HCT116 (cell line): Measurements from ENCODE around the gene CPA1. TPM values are rescaled to one million over a fixed set of nuclear protein-coding genes. Genes with fewer than 3 reads are reported as not detected.

Experiments used
- ATAC-seq: fragments of 200-7000 bp; cut with Tn5 transposase; 2 replicates; pipeline ENCODE4 v1.9.1; 2020; ENCODE audit warnings: mild to moderate bottlenecking, moderate library complexity
- BruUV-seq: library from RNA; stranded (reverse); fragments of 400-500 nt; replicated peaks from 2 replicates; lab custom pipeline; 2021; lab: Mats Ljungman, UMichigan
- CTCF ChIA-PET: fragments of 300-600 bp; sonication (Branson Sonifier 250); formaldehyde crosslinking; loops from one replicate; lab custom pipeline; 2021; ENCODE audit warnings: antibody characterized with exemption; lab: Charles Lee
- POLR2A ChIA-PET: fragments of 300-600, 350-600 bp; sonication (Branson Sonifier 250); formaldehyde crosslinking; loops from one replicate; lab custom pipeline; 2021; ENCODE audit warnings: antibody characterized with exemption; lab: Charles Lee
- RAD21 ChIA-PET, 2 experiments: fragments of 300-600 bp; sonication (Branson Sonifier 250); formaldehyde crosslinking; loops; one replicate each; lab custom pipeline; 2023; ENCODE audit warnings: low total read pairs in 2 of 2; ENCODE audit not compliant: uncharacterized antibody in 2 of 2, unreplicated experiment in 2 of 2, low non-redundant PET in 1 of 2; lab: Charles Lee
- DNase-seq: peaks from one replicate; pipeline ENCODE4 v3.0.0-alpha.2; 2010; ENCODE audit warnings: low read depth, low spot score
- H2AFZ ChIP-seq: fragments of 200-600 bp; shearing (Covaris generic), sonication (generic); 2 replicates; pipeline ENCODE4 v1.6.1; 2017; ENCODE audit warnings: low read depth, mixed run types, mixed read lengths, antibody characterized with exemption, low read length; ENCODE audit not compliant: poor library complexity, severe bottlenecking
- H3K27ac ChIP-seq: 2 replicates; pipeline ENCODE4 v1.5.1; 2012; ENCODE audit warnings: low read depth, low read length
- H3K27me3 ChIP-seq: fragments of 200-600 bp; sonication (generic); 2 replicates; pipeline ENCODE4 v1.6.1; 2016; ENCODE audit warnings: mixed run types, low read length, mixed read lengths; ENCODE audit not compliant: insufficient read depth
- H3K36me3 ChIP-seq, 2 experiments: fragments of 200-500 bp in 1 of 2; fragments of 200-600 bp in 1 of 2; sonication (Bioruptor generic) in 1 of 2; sonication (generic) in 1 of 2; 2 replicates each; pipeline versions ENCODE4 v1.5.1 to v1.6.1; 2014 to 2016; ENCODE audit warnings: low read length in 2 of 2, inconsistent platforms in 1 of 2, mixed read lengths in 1 of 2, mixed run types in 1 of 2; ENCODE audit not compliant: insufficient read depth in 2 of 2, control insufficient read depth in 1 of 2
- H3K4me1 ChIP-seq, 2 experiments: fragments of 200-600 bp in 1 of 2; sonication (generic) in 1 of 2; 2 replicates each; pipeline versions ENCODE4 v1.5.1 to v1.6.1; 2012 to 2017; ENCODE audit warnings: low read length in 2 of 2, inconsistent platforms in 1 of 2, mild to moderate bottlenecking in 1 of 2, mixed read lengths in 1 of 2, mixed run types in 1 of 2, moderate library complexity in 1 of 2; ENCODE audit not compliant: insufficient read depth in 2 of 2, control insufficient read depth in 1 of 2
- H3K4me2 ChIP-seq: fragments of 200-600 bp; sonication (generic); 2 replicates; pipeline ENCODE4 v1.6.1; 2017; ENCODE audit warnings: mixed run types, low read length, mixed read lengths
- H3K4me3 ChIP-seq, 2 experiments: fragments of 200-600 bp in 1 of 2; sonication (generic) in 1 of 2; replicated peaks in 1 of 2; 2 replicates each; pipeline ENCODE4 v1.5.1; 2011 to 2016; ENCODE audit warnings: low read length in 2 of 2, control low read depth in 1 of 2, low read depth in 1 of 2, mild to moderate bottlenecking in 1 of 2, mixed read lengths in 1 of 2, mixed run types in 1 of 2
- H3K79me2 ChIP-seq: fragments of 200-600 bp; sonication (generic); 2 replicates; pipeline ENCODE4 v1.6.1; 2017; ENCODE audit warnings: mild to moderate bottlenecking, mixed run types, low read length, moderate library complexity, mixed read lengths; ENCODE audit not compliant: insufficient read depth
- H3K9ac ChIP-seq: fragments of 200-600 bp; sonication (generic); 2 replicates; pipeline ENCODE4 v1.6.1; 2016; ENCODE audit warnings: low read length, mixed read lengths
- H3K9me2 ChIP-seq: fragments of 200-600 bp; sonication (generic), shearing (Covaris generic); 2 replicates; pipeline ENCODE4 v1.6.1; 2017; ENCODE audit warnings: mixed run types, mild to moderate bottlenecking, moderate library complexity; ENCODE audit not compliant: insufficient read depth
- H3K9me3 ChIP-seq, 2 experiments: fragments of 200-500 bp in 1 of 2; fragments of 200-600 bp in 1 of 2; sonication (Bioruptor generic) in 1 of 2; sonication (generic) in 1 of 2; 2 replicates each; pipeline ENCODE4 v1.6.1; 2014 to 2017; ENCODE audit warnings: low read length in 2 of 2, mixed read lengths in 2 of 2, inconsistent platforms in 1 of 2, low read depth in 1 of 2, mild to moderate bottlenecking in 1 of 2, mixed run types in 1 of 2, moderate library complexity in 1 of 2; ENCODE audit not compliant: control insufficient read depth in 1 of 2, insufficient read depth in 1 of 2
- H4K20me1 ChIP-seq: fragments of 200-600 bp; sonication (generic), shearing (Covaris generic); 2 replicates; pipeline ENCODE4 v1.6.1; 2017; ENCODE audit warnings: mixed run types, mild to moderate bottlenecking, moderate library complexity; ENCODE audit not compliant: insufficient read depth
- CBX3 ChIP-seq: IDR thresholded peaks from 2 replicates; pipeline ENCODE4 v1.6.1; 2012; ENCODE audit warnings: low read depth
- CTCF ChIP-seq, 3 experiments: fragments of 200-600 bp in 1 of 3; sonication (generic) in 1 of 3; IDR thresholded peaks in 2 of 3; conservative IDR thresholded peaks in 1 of 3; 2 replicates each; pipeline ENCODE4 v1.5.1; 2012 to 2017; ENCODE audit warnings: low read depth in 2 of 3, low read length in 2 of 3, antibody characterized with exemption in 1 of 3, borderline replicate concordance in 1 of 3, control low read depth in 1 of 3, mild to moderate bottlenecking in 1 of 3, mixed read lengths in 1 of 3, mixed run types in 1 of 3, moderate library complexity in 1 of 3; ENCODE audit not compliant: insufficient read depth in 1 of 3
- FOSL1 ChIP-seq: IDR thresholded peaks from 2 replicates; pipeline ENCODE4 v1.6.1; 2012; ENCODE audit warnings: low read depth
- POLR2A ChIP-seq: IDR thresholded peaks from 2 replicates; pipeline ENCODE4 v1.7.0; 2011; ENCODE audit warnings: borderline replicate concordance; ENCODE audit not compliant: insufficient read depth, insufficient read length; ENCODE audit errors: extremely low read depth
- TCF7L2 ChIP-seq: IDR thresholded peaks from 2 replicates; pipeline ENCODE4 v1.7.0; 2011; ENCODE audit warnings: borderline replicate concordance, inconsistent platforms; ENCODE audit not compliant: insufficient read depth, insufficient read length; ENCODE audit errors: extremely low read depth
- ZNF274 ChIP-seq: fragments of 200-500 bp; sonication (Bioruptor generic); IDR thresholded peaks from 2 replicates; pipeline ENCODE4 v1.6.1; 2014; ENCODE audit warnings: mild to moderate bottlenecking, low read depth, low read length, inconsistent platforms
- intact Hi-C: fragments of 100-400 bp; cut with micrococcal nuclease; formaldehyde crosslinking; loops from 2 replicates; pipeline ENCODE4 v1.10.0; 2022
- total RNA-seq: library from RNA; stranded (reverse); gene quantifications from one replicate; pipeline ENCODE4 v1.2.1, GENCODE V29; 2021; ENCODE audit not compliant: unreplicated experiment
- TF ChIP-seq, protein P1 (sequence below): IDR thresholded peaks from 2 replicates; pipeline ENCODE4 v1.6.1; 2012; ENCODE audit warnings: low read depth

CPA1 gene
- total RNA-seq, 1 experiment from 2014 or later = 11.9 TPM

- H3K27me3 ChIP-seq = no peaks in the 10 kb centered on the region
- no peak overlapping the region for H3K4me3 ChIP-seq
- ChIA-PET CTCF (no interaction called here), POLR2A (no interaction called here), RAD21 (no interaction called here)
- H2AFZ ChIP-seq = no peak overlapping the region
- H3K4me1 ChIP-seq = no peaks in the 10 kb centered on the region
- H3K9me3 ChIP-seq = no peaks in the 10 kb centered on the region
- no peaks in the 10 kb centered on the region for H3K36me3 ChIP-seq
- no peak for TF ChIP-seq ZNF274
- no peak for TF ChIP-seq CTCF (IDR thresholded peaks at IDR 0.05 in 2 of 3, conservative IDR thresholded peaks at IDR 0.05 in 1 of 3; ENCODE audit: borderline replicate concordance in 1 of 3, insufficient read depth in 1 of 3, low read depth in 2 of 3, low read length in 2 of 3)
- no peak for TF ChIP-seq POLR2A
- TF ChIP-seq, protein P1, sequence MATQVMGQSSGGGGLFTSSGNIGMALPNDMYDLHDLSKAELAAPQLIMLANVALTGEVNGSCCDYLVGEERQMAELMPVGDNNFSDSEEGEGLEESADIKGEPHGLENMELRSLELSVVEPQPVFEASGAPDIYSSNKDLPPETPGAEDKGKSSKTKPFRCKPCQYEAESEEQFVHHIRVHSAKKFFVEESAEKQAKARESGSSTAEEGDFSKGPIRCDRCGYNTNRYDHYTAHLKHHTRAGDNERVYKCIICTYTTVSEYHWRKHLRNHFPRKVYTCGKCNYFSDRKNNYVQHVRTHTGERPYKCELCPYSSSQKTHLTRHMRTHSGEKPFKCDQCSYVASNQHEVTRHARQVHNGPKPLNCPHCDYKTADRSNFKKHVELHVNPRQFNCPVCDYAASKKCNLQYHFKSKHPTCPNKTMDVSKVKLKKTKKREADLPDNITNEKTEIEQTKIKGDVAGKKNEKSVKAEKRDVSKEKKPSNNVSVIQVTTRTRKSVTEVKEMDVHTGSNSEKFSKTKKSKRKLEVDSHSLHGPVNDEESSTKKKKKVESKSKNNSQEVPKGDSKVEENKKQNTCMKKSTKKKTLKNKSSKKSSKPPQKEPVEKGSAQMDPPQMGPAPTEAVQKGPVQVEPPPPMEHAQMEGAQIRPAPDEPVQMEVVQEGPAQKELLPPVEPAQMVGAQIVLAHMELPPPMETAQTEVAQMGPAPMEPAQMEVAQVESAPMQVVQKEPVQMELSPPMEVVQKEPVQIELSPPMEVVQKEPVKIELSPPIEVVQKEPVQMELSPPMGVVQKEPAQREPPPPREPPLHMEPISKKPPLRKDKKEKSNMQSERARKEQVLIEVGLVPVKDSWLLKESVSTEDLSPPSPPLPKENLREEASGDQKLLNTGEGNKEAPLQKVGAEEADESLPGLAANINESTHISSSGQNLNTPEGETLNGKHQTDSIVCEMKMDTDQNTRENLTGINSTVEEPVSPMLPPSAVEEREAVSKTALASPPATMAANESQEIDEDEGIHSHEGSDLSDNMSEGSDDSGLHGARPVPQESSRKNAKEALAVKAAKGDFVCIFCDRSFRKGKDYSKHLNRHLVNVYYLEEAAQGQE = no peak
- no peak for TF ChIP-seq FOSL1
- TF ChIP-seq CBX3 = no peak
- no peak for TF ChIP-seq TCF7L2
- no peak for DNase-seq
- H3K4me2 ChIP-seq = no peak overlapping the region
- no peaks in the 10 kb centered on the region for H3K79me2 ChIP-seq
- no peak overlapping the region for H3K27ac ChIP-seq
- no peak overlapping the region for H3K9ac ChIP-seq
- no TSS peak for BruUV-seq
- no peak for ATAC-seq
- intact Hi-C loops = no loop called here
- H4K20me1 ChIP-seq = no peaks in the 10 kb centered on the region
- H3K9me2 ChIP-seq = no peaks in the 10 kb centered on the region
These were observed 7.5 kb downstream of the CPA1 start for GRCh38 chr7:130387628-130388403.
